Measurements from ENCODE around the gene MIEF1.

MIEF1 gene

DNA sequence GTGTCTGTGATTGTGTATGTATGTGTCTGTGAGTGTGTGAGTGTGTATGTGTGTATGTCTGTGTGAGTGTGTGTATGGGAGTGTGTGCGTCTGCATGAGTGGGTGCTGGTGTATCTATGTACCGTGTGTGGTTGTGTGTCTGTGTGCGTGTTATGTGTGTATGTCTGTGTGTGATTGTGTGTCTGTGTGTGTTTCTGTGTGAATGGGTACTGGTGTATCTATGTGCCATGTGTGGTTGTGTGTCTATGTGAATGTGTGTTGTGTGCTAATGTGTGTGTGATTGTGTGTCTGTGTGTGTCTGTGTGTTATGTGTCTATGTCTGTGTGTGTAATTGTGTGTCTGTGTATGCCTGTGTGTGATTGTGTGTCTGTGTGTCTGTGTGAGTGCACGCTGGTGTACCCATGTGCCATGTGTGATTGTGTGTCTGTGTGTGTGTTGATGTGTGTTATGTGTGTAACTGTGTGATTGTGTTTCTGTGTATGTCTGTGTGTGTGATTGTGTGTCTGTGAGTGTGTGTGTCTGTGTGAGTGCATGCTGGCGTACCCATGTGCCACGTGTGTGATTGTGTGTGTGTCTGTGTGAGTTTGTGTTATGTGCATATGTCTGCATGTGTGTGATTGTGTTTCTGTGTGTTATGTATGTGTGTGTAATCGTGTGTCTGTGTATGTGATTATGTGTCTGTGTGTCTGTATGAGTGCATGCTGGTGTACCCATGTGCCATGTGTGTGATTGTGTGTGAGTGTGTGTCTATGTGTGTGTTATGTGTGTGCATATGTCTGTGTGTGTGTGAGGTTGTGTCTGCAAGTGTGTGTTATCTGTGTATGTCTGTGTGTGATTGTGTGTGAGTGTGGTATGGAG is 61.7 kb downstream of the MIEF1 start:
- no peak for DNase-seq

GRCh38 chr22:39565414-39565944 is 63.4 kb downstream of the MIEF1 start:
- no peak for DNase-seq

DNA sequence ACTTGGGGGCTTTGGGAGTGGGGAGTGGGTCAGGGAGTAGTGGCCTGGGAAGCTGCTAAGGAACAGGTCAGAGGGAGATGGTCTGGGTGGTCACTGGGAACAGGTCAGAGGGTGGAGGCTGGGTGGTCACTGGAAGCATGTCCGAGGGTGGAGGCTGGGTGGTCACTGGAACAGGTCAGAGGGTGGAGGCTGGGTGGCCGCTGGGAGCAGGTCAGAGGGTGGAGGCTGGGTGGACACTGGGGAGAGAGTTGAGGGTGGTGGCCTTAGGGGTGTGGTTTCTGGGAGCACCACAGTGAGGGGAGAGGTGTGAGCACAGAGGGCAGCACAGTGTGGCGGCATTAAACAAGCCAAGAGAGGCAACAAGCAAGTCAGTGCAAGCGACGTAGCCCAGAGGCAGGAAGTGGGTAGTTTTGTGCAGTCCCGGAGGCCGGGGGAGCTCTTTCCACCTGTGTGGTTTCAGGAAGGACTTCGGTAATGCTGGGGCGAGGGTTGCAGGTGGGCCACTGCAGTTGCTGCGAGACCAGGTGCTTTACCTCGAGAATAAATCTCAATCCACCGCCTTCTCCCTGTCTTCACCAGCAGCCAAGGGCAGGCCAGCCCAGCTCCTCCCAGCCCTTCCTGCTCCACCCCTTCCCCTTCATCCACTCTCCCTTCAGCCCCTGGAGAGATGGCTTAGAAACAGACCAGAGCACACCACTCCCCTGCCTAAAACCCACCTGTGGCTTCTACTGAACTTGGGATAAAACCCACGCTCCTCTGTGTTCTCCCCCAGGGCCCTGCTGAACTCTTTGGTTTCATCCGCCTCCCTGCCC is 65.3 kb downstream of the MIEF1 start:
- DNase-seq, result no peak

All from femur (tissue), 1 donor.